K562 (cell line): ENCODE measurements around the gene ZNF627. TPM values are rescaled to one million over a fixed set of nuclear protein-coding genes. Genes with fewer than 3 reads are reported as not detected.

Source experiments
- ATAC-seq: fragments of 200-7000 bp; cut with Tn5 transposase; 3 replicates; pipeline ENCODE4 v1.9.1; 2020; ENCODE audit warnings: moderate library complexity
- BruUV-seq: library from RNA; stranded (reverse); fragments of 400-500 nt; replicated peaks from 2 replicates; lab custom pipeline; 2021; lab: Mats Ljungman, UMichigan
- CTCF ChIA-PET: fragments of 300-600 bp; formaldehyde crosslinking; extraction: SDS; loops from one replicate; lab custom pipeline; 2021; ENCODE audit warnings: low intra/inter-chr PET ratio; lab: Yijun Ruan, JAX
- POLR2A ChIA-PET: fragments of 300-600, 350-650 bp; sonication (Branson Sonifier 250); formaldehyde crosslinking; extraction: SDS; loops from one replicate; lab custom pipeline; 2021; ENCODE audit warnings: antibody characterized with exemption, inconsistent platforms; lab: Yijun Ruan, JAX
- DNase-seq, 4 experiments: peaks; one replicate each; pipeline versions ENCODE4 v3.0.0 to v3.0.0-alpha.2; 2011 to 2018; ENCODE audit warnings: low spot score in 3 of 4, mixed read lengths in 3 of 4; ENCODE audit errors: extremely low read depth in 1 of 4
- FAIRE-seq: peaks from 2 replicates; lab custom pipeline; 2011; peaks lifted over from hg19 to GRCh38; lab: Jason Lieb, UNC
- H2AFZ ChIP-seq: 2 replicates; pipeline ENCODE4 v1.6.0; 2011; ENCODE audit warnings: low read depth, low read length, control low read depth, inconsistent platforms
- H3K27ac ChIP-seq: fragments of 200-600 bp; 3 replicates; pipeline ENCODE4 v1.8.0; 2011; ENCODE audit warnings: low read depth, mild to moderate bottlenecking, control low read depth, inconsistent platforms, low read length, moderate library complexity, mixed read lengths; ENCODE audit errors: extremely low read depth
- H3K27me3 ChIP-seq, 2 experiments: fragments of 300-600 bp in 1 of 2; 2 replicates in 1 of 2; 3 replicates in 1 of 2; pipeline versions ENCODE4 v1.6.0 to v1.8.0; 2011; ENCODE audit warnings: inconsistent platforms in 2 of 2, low read length in 2 of 2, mild to moderate bottlenecking in 1 of 2, mixed read lengths in 1 of 2, moderate library complexity in 1 of 2; ENCODE audit not compliant: control insufficient read depth in 2 of 2, insufficient read depth in 2 of 2
- H3K36me3 ChIP-seq: fragments of 300-600 bp; 3 replicates; pipeline ENCODE4 v1.8.0; 2011; ENCODE audit warnings: mild to moderate bottlenecking, low read length, inconsistent platforms; ENCODE audit not compliant: control insufficient read depth, insufficient read depth
- H3K4me1 ChIP-seq, 2 experiments: fragments of 200-600 bp in 1 of 2; replicated peaks in 1 of 2; 2 replicates in 1 of 2; 3 replicates in 1 of 2; pipeline versions ENCODE4 v1.5.1 to v1.8.0; 2011; ENCODE audit warnings: inconsistent platforms in 2 of 2, low read length in 2 of 2, mild to moderate bottlenecking in 1 of 2, mixed read lengths in 1 of 2, moderate library complexity in 1 of 2; ENCODE audit not compliant: control insufficient read depth in 2 of 2, insufficient read depth in 2 of 2
- H3K4me2 ChIP-seq: 2 replicates; pipeline ENCODE4 v1.6.1; 2011; ENCODE audit warnings: low read length, control low read depth, inconsistent platforms, mixed read lengths; ENCODE audit not compliant: insufficient read depth
- H3K4me3 ChIP-seq: fragments of 200-600 bp; sonication (generic), shearing (Covaris generic); 2 replicates; pipeline ENCODE4 v1.5.1; 2016; ENCODE audit warnings: control low read depth, inconsistent platforms
- H3K79me2 ChIP-seq: fragments of 200-600 bp; 3 replicates; pipeline ENCODE4 v1.8.0; 2011; ENCODE audit warnings: low read length, inconsistent platforms; ENCODE audit not compliant: control insufficient read depth, insufficient read depth
- H3K9ac ChIP-seq, 2 experiments: 2 replicates each; pipeline versions ENCODE4 v1.6.0 to v1.6.1; 2011; ENCODE audit warnings: low read depth in 2 of 2, low read length in 2 of 2, control low read depth in 1 of 2, inconsistent platforms in 1 of 2, mild to moderate bottlenecking in 1 of 2, mixed read lengths in 1 of 2; ENCODE audit not compliant: insufficient read depth in 1 of 2
- H3K9me1 ChIP-seq: one replicate; pipeline ENCODE4 v1.6.0; 2011; ENCODE audit warnings: inconsistent platforms, mild to moderate bottlenecking, low read length, moderate library complexity; ENCODE audit not compliant: control insufficient read depth, insufficient read depth
- H3K9me3 ChIP-seq: replicated peaks from 2 replicates; pipeline ENCODE4 v1.5.1; 2011; ENCODE audit warnings: low read depth, low read length, inconsistent platforms; ENCODE audit not compliant: control insufficient read depth, insufficient read depth
- H4K20me1 ChIP-seq: replicated peaks from 2 replicates; pipeline ENCODE4 v1.6.1; 2011; ENCODE audit warnings: low read length, inconsistent platforms, mixed read lengths; ENCODE audit not compliant: control insufficient read depth, insufficient read depth
- KAT2B ChIP-seq: IDR thresholded peaks from one replicate; pipeline ENCODE4 v1.6.1; 2012; ENCODE audit warnings: low read depth, mild to moderate bottlenecking, control low read depth, inconsistent platforms, low read length, moderate library complexity
- KLF13 ChIP-seq: fragments of 450-650 bp; IDR thresholded peaks from 2 replicates; pipeline ENCODE4 v1.6.1; 2016; ENCODE audit warnings: missing genetic modification characterization, low read depth, mild to moderate bottlenecking, missing compliant biosample characterization, moderate library complexity, borderline replicate concordance
- RAD21 ChIP-seq, 2 experiments: fragments of 250-450 bp in 1 of 2; fragments of 450-650 bp in 1 of 2; sonication (Bioruptor Pico) in 1 of 2; formaldehyde crosslinking in 1 of 2; IDR thresholded peaks in 1 of 2; conservative IDR thresholded peaks in 1 of 2; 2 replicates each; pipeline versions ENCODE4 v1.4.0 to v1.8.0; 2020 to 2022; ENCODE audit warnings: mild to moderate bottlenecking in 2 of 2, moderate library complexity in 1 of 2
- SAFB2 ChIP-seq: fragments of 200-400 bp; formaldehyde crosslinking; IDR thresholded peaks from 2 replicates; pipeline ENCODE4 v1.6.1; 2018; ENCODE audit warnings: borderline replicate concordance, low read length, low read depth, moderate library complexity; ENCODE audit not compliant: severe bottlenecking
- SMAD2 ChIP-seq: fragments of 150-350 bp; IDR thresholded peaks from 2 replicates; pipeline ENCODE4 v1.6.1; 2014; ENCODE audit warnings: low read depth, mild to moderate bottlenecking, low read length
- SMARCE1 ChIP-seq: fragments of 450-650 bp; IDR thresholded peaks from 2 replicates; pipeline ENCODE4 v1.7.1; 2016; ENCODE audit warnings: mild to moderate bottlenecking
- TAF9B ChIP-seq: fragments of 450-650 bp; IDR thresholded peaks from 2 replicates; pipeline ENCODE4 v1.6.1; 2018; ENCODE audit warnings: mild to moderate bottlenecking; ENCODE audit not compliant: partially characterized antibody
- TOE1 ChIP-seq, 2 experiments: fragments of 450-650 bp in 1 of 2; sonication (generic) in 1 of 2; formaldehyde crosslinking in 1 of 2; IDR thresholded peaks; 2 replicates each; pipeline versions ENCODE4 v1.7.1 to v1.8.0; 2016 to 2022; ENCODE audit warnings: borderline replicate concordance in 2 of 2, mild to moderate bottlenecking in 2 of 2, antibody characterized with exemption in 1 of 2, inconsistent platforms in 1 of 2, low read depth in 1 of 2, missing genetic modification reagents in 1 of 2, moderate library complexity in 1 of 2
- ZNF589 ChIP-seq: fragments of 200-800 bp; sonication (Bioruptor generic); IDR thresholded peaks from 2 replicates; pipeline ENCODE4 v1.6.1; 2016; ENCODE audit warnings: low read depth, missing genetic modification characterization, missing compliant biosample characterization
- ZNF644 ChIP-seq: fragments of 200-800 bp; sonication (Bioruptor generic); IDR thresholded peaks from 2 replicates; pipeline ENCODE4 v1.6.1; 2016; ENCODE audit warnings: low read depth, missing genetic modification characterization, missing compliant biosample characterization
- WGBS: fragments of 100-300 bp; shearing (Covaris generic); methylation state at CpG from one replicate; pipeline ENCODE4 v1.1.6; 2016; ENCODE audit warnings: low coverage, mixed read lengths; ENCODE audit not compliant: insufficient coverage; ENCODE audit errors: missing lambda C conversion rate; 5-methylcytosine and 5-hydroxymethylcytosine counted together
- in situ Hi-C: fragments of 300-500 bp; cut with MboI; formaldehyde crosslinking; loops from 4 replicates; pipeline ENCODE4 v1.15.0; 2018; ENCODE audit warnings: inconsistent platforms, mixed read lengths
- intact Hi-C: fragments of 100-400 bp; cut with micrococcal nuclease; formaldehyde crosslinking; loops from 2 replicates; pipeline ENCODE4 v1.14.2; 2022
- polyA plus RNA-seq, 8 experiments: library from polyadenylated mRNA; depleted of rRNA in 4 of 8; stranded (reverse) in 5 of 8; unstranded in 3 of 8; fragments of >200 nt; fragmentation: Nextera tagmentation in 2 of 8; fragmentation: Illumina TruSeq in 1 of 8; extraction: Ambion mirVana in 2 of 8; extraction: Trizol in 1 of 8; gene quantifications; 2 replicates each; pipeline versions ENCODE4 v1.2.1 to v1.2.3, GENCODE V29; 2011 to 2014; ENCODE audit warnings: inconsistent platforms in 1 of 8, missing spikeins in 1 of 8
- total RNA-seq, 7 experiments: library from RNA; depleted of rRNA in 6 of 7; stranded (reverse); fragments of >200 nt in 6 of 7; fragmentation: Illumina TruSeq in 2 of 7; extraction: Trizol in 2 of 7; gene quantifications; 2 replicates each; pipeline versions ENCODE4 v1.2.1 to v1.2.3, GENCODE V29; 2011 to 2021; ENCODE audit warnings: low replicate concordance in 1 of 7
- TF ChIP-seq, protein P1 (sequence below): fragments of 450-650 bp; IDR thresholded peaks from 2 replicates; pipeline ENCODE4 v1.6.1; 2016; ENCODE audit warnings: borderline replicate concordance
- TF ChIP-seq, protein P2 (sequence below): sonication (generic); formaldehyde crosslinking; IDR thresholded peaks from 2 replicates; pipeline ENCODE4 v1.9.0; 2022; ENCODE audit warnings: mild to moderate bottlenecking, missing genetic modification reagents
- TF ChIP-seq, protein P3 (sequence below): fragments of 250-450 bp; sonication (Bioruptor Pico); IDR thresholded peaks from 2 replicates; pipeline ENCODE4 v1.9.0; 2021; ENCODE audit warnings: mild to moderate bottlenecking, inconsistent platforms

The ZNF627 gene
- total and polyA plus RNA-seq, 9 of the 15 experiments (the other 6 are each of a cell fraction or from before 2014, with no cell fraction given) = 6.4 to 19.9 (median 10.6) TPM

DNA sequence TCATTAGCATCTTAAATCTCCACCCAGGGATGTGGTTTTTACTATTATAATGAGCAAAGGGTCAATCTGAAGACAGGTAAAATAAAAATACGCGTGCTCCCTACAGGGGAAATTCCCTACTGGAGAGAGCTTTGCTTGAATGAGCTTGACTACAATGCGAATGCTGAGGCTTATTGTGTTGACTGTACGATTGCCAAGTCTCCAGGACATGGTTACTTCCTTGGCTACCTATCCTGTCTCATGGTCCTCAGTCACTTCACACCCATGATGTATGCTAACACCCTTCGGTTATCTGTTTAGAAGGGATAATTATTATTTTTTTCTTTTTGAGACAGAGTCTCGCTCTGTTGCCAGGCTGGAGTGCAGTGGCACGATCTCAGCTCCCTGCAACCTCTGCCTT is 61.7 kb downstream of the ZNF627 start:
- Histone ChIP-seq H3K4me2 (no peak overlapping the region), H3K9ac (no peak overlapping the region), H3K9me3 (peaks cover 6% of the 10 kb centered on the region; the same call in 1 of the 2 replicates), H2AFZ (no peak overlapping the region), H3K36me3 (peaks cover 3% of the 10 kb centered on the region; the same call in 1 of the 3 replicates), H3K27me3 (no peaks in the 10 kb centered on the region), H3K27ac (no peak overlapping the region), H4K20me1 (no peaks in the 10 kb centered on the region), H3K4me3 (no peak overlapping the region), H3K79me2 (no peaks in the 10 kb centered on the region), H3K9me1 (no peaks in the 10 kb centered on the region), H3K4me1 (peaks cover 4 to 7% of the 10 kb centered on the region in 2 experiments; a peak in 3 of 5 replicates)
- in situ Hi-C loops = no loop called here
- DNase-seq (no peak), ATAC-seq (no peak), FAIRE-seq (no peak)
- intact Hi-C loops = loop anchor here (2.0 kb wide), 1 partner anchor 220 kb away; no protein-coding TSS in a partner anchor
- POLR2A ChIA-PET = interaction anchor here (0.6 kb wide), 2 partner anchors 52 to 1322 kb away, joined by 3 read pairs; no protein-coding TSS in a partner anchor
- 69% methylated on average over 7 of the region's 7 CpGs for WGBS
- BruUV-seq = no TSS peak
- CTCF ChIA-PET = no interaction called here
- TF ChIP-seq ZNF589 (no peak), TOE1 (IDR thresholded peaks at IDR 0.05; ENCODE audit: borderline replicate concordance) (no peak), TOE1 (CRISPR knock-in tag; IDR thresholded peaks at IDR 0.05; ENCODE audit: borderline replicate concordance, low read depth) (no peak), RAD21 (CRISPR knock-in tag; conservative IDR thresholded peaks at IDR 0.05 in 1 of 2, IDR thresholded peaks at IDR 0.05 in 1 of 2) (no peak), KAT2B (no peak), SAFB2 (no peak), ZNF644 (tag) (no peak), SMAD2 (no peak), KLF13 (no peak), TAF9B (no peak), SMARCE1 (no peak)
- TF ChIP-seq, protein P1, sequence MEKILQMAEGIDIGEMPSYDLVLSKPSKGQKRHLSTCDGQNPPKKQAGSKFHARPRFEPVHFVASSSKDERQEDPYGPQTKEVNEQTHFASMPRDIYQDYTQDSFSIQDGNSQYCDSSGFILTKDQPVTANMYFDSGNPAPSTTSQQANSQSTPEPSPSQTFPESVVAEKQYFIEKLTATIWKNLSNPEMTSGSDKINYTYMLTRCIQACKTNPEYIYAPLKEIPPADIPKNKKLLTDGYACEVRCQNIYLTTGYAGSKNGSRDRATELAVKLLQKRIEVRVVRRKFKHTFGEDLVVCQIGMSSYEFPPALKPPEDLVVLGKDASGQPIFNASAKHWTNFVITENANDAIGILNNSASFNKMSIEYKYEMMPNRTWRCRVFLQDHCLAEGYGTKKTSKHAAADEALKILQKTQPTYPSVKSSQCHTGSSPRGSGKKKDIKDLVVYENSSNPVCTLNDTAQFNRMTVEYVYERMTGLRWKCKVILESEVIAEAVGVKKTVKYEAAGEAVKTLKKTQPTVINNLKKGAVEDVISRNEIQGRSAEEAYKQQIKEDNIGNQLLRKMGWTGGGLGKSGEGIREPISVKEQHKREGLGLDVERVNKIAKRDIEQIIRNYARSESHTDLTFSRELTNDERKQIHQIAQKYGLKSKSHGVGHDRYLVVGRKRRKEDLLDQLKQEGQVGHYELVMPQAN = no peak
- TF ChIP-seq, protein P2, sequence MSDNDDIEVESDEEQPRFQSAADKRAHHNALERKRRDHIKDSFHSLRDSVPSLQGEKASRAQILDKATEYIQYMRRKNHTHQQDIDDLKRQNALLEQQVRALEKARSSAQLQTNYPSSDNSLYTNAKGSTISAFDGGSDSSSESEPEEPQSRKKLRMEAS (CRISPR knock-in tag) = no peak
- TF ChIP-seq, protein P3, sequence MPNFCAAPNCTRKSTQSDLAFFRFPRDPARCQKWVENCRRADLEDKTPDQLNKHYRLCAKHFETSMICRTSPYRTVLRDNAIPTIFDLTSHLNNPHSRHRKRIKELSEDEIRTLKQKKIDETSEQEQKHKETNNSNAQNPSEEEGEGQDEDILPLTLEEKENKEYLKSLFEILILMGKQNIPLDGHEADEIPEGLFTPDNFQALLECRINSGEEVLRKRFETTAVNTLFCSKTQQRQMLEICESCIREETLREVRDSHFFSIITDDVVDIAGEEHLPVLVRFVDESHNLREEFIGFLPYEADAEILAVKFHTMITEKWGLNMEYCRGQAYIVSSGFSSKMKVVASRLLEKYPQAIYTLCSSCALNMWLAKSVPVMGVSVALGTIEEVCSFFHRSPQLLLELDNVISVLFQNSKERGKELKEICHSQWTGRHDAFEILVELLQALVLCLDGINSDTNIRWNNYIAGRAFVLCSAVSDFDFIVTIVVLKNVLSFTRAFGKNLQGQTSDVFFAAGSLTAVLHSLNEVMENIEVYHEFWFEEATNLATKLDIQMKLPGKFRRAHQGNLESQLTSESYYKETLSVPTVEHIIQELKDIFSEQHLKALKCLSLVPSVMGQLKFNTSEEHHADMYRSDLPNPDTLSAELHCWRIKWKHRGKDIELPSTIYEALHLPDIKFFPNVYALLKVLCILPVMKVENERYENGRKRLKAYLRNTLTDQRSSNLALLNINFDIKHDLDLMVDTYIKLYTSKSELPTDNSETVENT (CRISPR knock-in tag) = no peak
